GM23338 (cell line): ENCODE results near the gene RAI14. TPM values are rescaled to one million over a fixed set of nuclear protein-coding genes. Genes with fewer than 3 reads are reported as not detected.

Source experiments
- ATAC-seq: fragments of 200-7000 bp; cut with Tn5 transposase; 3 replicates; pipeline ENCODE4 v1.9.1; 2020
- DNase-seq: peaks from one replicate; pipeline ENCODE4 v3.0.0-alpha.2; 2015; ENCODE audit warnings: low spot score
- H2AFZ ChIP-seq: fragments of 200-600 bp; sonication (generic); 2 replicates; pipeline ENCODE4 v1.8.0; 2016; ENCODE audit warnings: antibody characterized with exemption, mild to moderate bottlenecking, moderate library complexity
- H3F3A ChIP-seq: fragments of 200-600 bp; sonication (generic); replicated peaks from 2 replicates; pipeline ENCODE4 v1.8.0; 2017; ENCODE audit warnings: antibody characterized with exemption, mixed run types, low read depth
- H3K27ac ChIP-seq: fragments of 200-600 bp; sonication (generic); 2 replicates; pipeline ENCODE4 v1.6.1; 2016; ENCODE audit warnings: low read depth
- H3K27me3 ChIP-seq: fragments of 200-600 bp; sonication (generic); 2 replicates; pipeline ENCODE4 v1.8.0; 2016; ENCODE audit warnings: mild to moderate bottlenecking, mixed run types, moderate library complexity; ENCODE audit not compliant: insufficient read depth
- H3K36me3 ChIP-seq: fragments of 200-600 bp; sonication (generic); 2 replicates; pipeline ENCODE4 v1.8.0; 2016; ENCODE audit warnings: mild to moderate bottlenecking; ENCODE audit not compliant: insufficient read depth
- H3K4me1 ChIP-seq: fragments of 200-600 bp; sonication (generic); 2 replicates; pipeline ENCODE4 v1.8.0; 2016; ENCODE audit warnings: mild to moderate bottlenecking, moderate library complexity; ENCODE audit not compliant: insufficient read depth
- H3K4me2 ChIP-seq: fragments of 200-600 bp; sonication (generic); 2 replicates; pipeline ENCODE4 v1.7.1; 2017; ENCODE audit warnings: mixed run types
- H3K4me3 ChIP-seq: fragments of 200-600 bp; sonication (generic); 2 replicates; pipeline ENCODE4 v1.6.1; 2016; ENCODE audit warnings: mixed run types
- H3K79me2 ChIP-seq: fragments of 200-600 bp; sonication (generic); replicated peaks from 2 replicates; pipeline ENCODE4 v1.8.0; 2017; ENCODE audit warnings: mild to moderate bottlenecking; ENCODE audit not compliant: insufficient read depth
- H3K9me2 ChIP-seq: fragments of 200-600 bp; sonication (generic); 2 replicates; pipeline ENCODE4 v1.8.0; 2017; ENCODE audit not compliant: insufficient read depth
- H4K20me1 ChIP-seq: fragments of 200-600 bp; sonication (generic); replicated peaks from 2 replicates; pipeline ENCODE4 v1.8.0; 2017; ENCODE audit warnings: mild to moderate bottlenecking; ENCODE audit not compliant: insufficient read depth
- H3K27ac Mint-ChIP-seq: 2 replicates; pipeline ENCODE4 v1.8.0; 2020; ENCODE audit warnings: inconsistent platforms, mild to moderate bottlenecking, moderate library complexity, mixed read lengths
- H3K27me3 Mint-ChIP-seq: 3 replicates; pipeline ENCODE4 v1.8.0; 2022; ENCODE audit warnings: low read depth, mild to moderate bottlenecking, moderate library complexity, mixed read lengths, inconsistent platforms; ENCODE audit not compliant: insufficient read depth, poor library complexity
- H3K36me3 Mint-ChIP-seq: 3 replicates; pipeline ENCODE4 v1.8.0; 2021; ENCODE audit warnings: low read depth, mild to moderate bottlenecking, inconsistent platforms, moderate library complexity, mixed read lengths
- H3K4me1 Mint-ChIP-seq: 3 replicates; pipeline ENCODE4 v1.8.0; 2020; ENCODE audit warnings: mild to moderate bottlenecking, inconsistent platforms, mixed read lengths
- H3K4me3 Mint-ChIP-seq: 3 replicates; pipeline ENCODE4 v1.8.0; 2021; ENCODE audit warnings: moderate library complexity, mild to moderate bottlenecking, inconsistent platforms, mixed read lengths
- H3K9me3 Mint-ChIP-seq: 3 replicates; pipeline ENCODE4 v1.8.0; 2020; ENCODE audit warnings: moderate library complexity, mild to moderate bottlenecking, inconsistent platforms, mixed read lengths
- CREB1 ChIP-seq: fragments of 250-450 bp; sonication (Bioruptor Pico); IDR thresholded peaks from 2 replicates; pipeline ENCODE4 v1.5.0; 2020; ENCODE audit warnings: low read depth, mild to moderate bottlenecking, moderate library complexity
- CTCF ChIP-seq, 2 experiments: fragments of 200-600 bp in 1 of 2; sonication (generic) in 1 of 2; conservative IDR thresholded peaks; 2 replicates each; pipeline versions ENCODE4 v1.5.1 to v1.6.1; 2016 to 2017; ENCODE audit warnings: antibody characterized with exemption in 2 of 2, low read depth in 2 of 2, mild to moderate bottlenecking in 2 of 2, moderate library complexity in 1 of 2
- ETS1 ChIP-seq: IDR thresholded peaks from 2 replicates; pipeline ENCODE4 v1.6.1; 2016; ENCODE audit warnings: antibody characterized with exemption
- EZH2 ChIP-seq: fragments of 200-600 bp; sonication (generic); IDR thresholded peaks from one replicate; pipeline ENCODE4 v1.8.0; 2017; ENCODE audit warnings: antibody characterized with exemption, mild to moderate bottlenecking, low read depth; ENCODE audit not compliant: unreplicated experiment
- EZH2phosphoT487 ChIP-seq: fragments of 200-600 bp; sonication (generic); IDR thresholded peaks from one replicate; pipeline ENCODE4 v1.8.1; 2018; ENCODE audit warnings: antibody characterized with exemption; ENCODE audit not compliant: unreplicated experiment
- JUNB ChIP-seq: IDR thresholded peaks from one replicate; pipeline ENCODE4 v1.6.1; 2016; ENCODE audit warnings: antibody characterized with exemption; ENCODE audit not compliant: unreplicated experiment
- NANOG ChIP-seq: IDR thresholded peaks from 2 replicates; pipeline ENCODE4 v1.6.1; 2016; ENCODE audit warnings: antibody characterized with exemption, borderline replicate concordance
- POLR2AphosphoS5 ChIP-seq: IDR thresholded peaks from 2 replicates; pipeline ENCODE4 v1.6.1; 2016; ENCODE audit warnings: antibody characterized with exemption, low read depth
- REST ChIP-seq: IDR thresholded peaks from one replicate; pipeline ENCODE4 v1.6.1; 2018; ENCODE audit warnings: antibody characterized with exemption; ENCODE audit not compliant: unreplicated experiment
- STAT1 ChIP-seq: IDR thresholded peaks from one replicate; pipeline ENCODE4 v1.6.1; 2016; ENCODE audit warnings: antibody characterized with exemption; ENCODE audit not compliant: unreplicated experiment
- ZNF114 ChIP-seq: fragments of 250-450 bp; sonication (Bioruptor Pico); IDR thresholded peaks from 2 replicates; pipeline ENCODE4 v1.5.0; 2020; ENCODE audit warnings: mild to moderate bottlenecking, moderate library complexity
- ZNF331 ChIP-seq: fragments of 250-450 bp; sonication (Bioruptor Pico); IDR thresholded peaks from 2 replicates; pipeline ENCODE4 v1.5.0; 2020; ENCODE audit warnings: low read depth, mild to moderate bottlenecking, moderate library complexity
- ZNF462 ChIP-seq: fragments of 250-450 bp; sonication (Bioruptor Pico); IDR thresholded peaks from 2 replicates; pipeline ENCODE4 v1.5.0; 2020; ENCODE audit warnings: mild to moderate bottlenecking, moderate library complexity
- polyA plus RNA-seq: library from polyadenylated mRNA; unstranded; fragments of >200 nt; fragmentation: Nextera tagmentation; extraction: Ambion mirVana; gene quantifications from 2 replicates; pipeline ENCODE4 v1.2.1, GENCODE V29; 2016
- total RNA-seq: library from RNA; depleted of rRNA; stranded (reverse); fragments of >200 nt; shearing (Covaris generic); gene quantifications from 2 replicates; pipeline ENCODE4 v1.2.3, GENCODE V29; 2014

The RAI14 gene
- total and polyA plus RNA-seq, 2 experiments from 2014 or later: 58.8 to 95.8 TPM

GRCh38 chr5:34625246-34625645, 30.9 kb upstream of the RAI14 start:
- Histone ChIP-seq H3K4me3 (no peak overlapping the region), H3K79me2 (no peaks in the 10 kb centered on the region), H3K4me2 (no peak overlapping the region), H3K36me3 (no peaks in the 10 kb centered on the region), H3K27ac (no peak overlapping the region), H3K4me1 (no peaks in the 10 kb centered on the region; the same call in 1 of the 2 replicates), H4K20me1 (no peaks in the 10 kb centered on the region), H3K9me2 (0 out of 2 replicates have a peak, but pooled peaks cover 7% of the 10 kb centered on the region), H2AFZ (no peak overlapping the region), H3K27me3 (no peaks in the 10 kb centered on the region), H3F3A (no peaks in the 10 kb centered on the region)
- TF ChIP-seq ZNF114 (CRISPR knock-in tag) (no peak), POLR2AphosphoS5 (no peak), ETS1 (no peak), EZH2 (no peak), REST (no peak), EZH2phosphoT487 (no peak), CREB1 (no peak), NANOG (no peak), ZNF462 (CRISPR knock-in tag) (no peak), CTCF (conservative IDR thresholded peaks at IDR 0.05; ENCODE audit: low read depth in 2 of 2) (no peak), ZNF331 (CRISPR knock-in tag) (no peak), JUNB (no peak), STAT1 (no peak)
- peaks cover under 1% of the 10 kb centered on the region for H3K27me3 Mint-ChIP-seq
- DNase-seq: no peak
- peaks cover 5% of the 10 kb centered on the region for H3K4me1 Mint-ChIP-seq
- H3K9me3 Mint-ChIP-seq: peaks cover under 1% of the 10 kb centered on the region; the same call in 1 of the 3 replicates
- no peak for ATAC-seq
- no peak overlapping the region for H3K4me3 Mint-ChIP-seq
- no peaks in the 10 kb centered on the region for H3K36me3 Mint-ChIP-seq
- no peak overlapping the region for H3K27ac Mint-ChIP-seq
